Heart left ventricle (tissue), 13 donors: ENCODE results near the gene ECI1.

ENCODE experiments used
- CTCF ChIP-seq, 12 donors: fragments of 200-600 bp; sonication (generic) in 4 of 12; IDR thresholded peaks; one replicate each; pipeline versions ENCODE4 v1.5.0 to v1.8.0; 2018 to 2022; ENCODE audit warnings: antibody characterized with exemption in 12 of 12, mild to moderate bottlenecking in 5 of 12
- POLR2A ChIP-seq, 2 donors: fragments of 450-650 bp; IDR thresholded peaks; one replicate each; pipeline ENCODE4 v1.6.1; 2017; ENCODE audit warnings: antibody characterized with exemption in 2 of 2, mild to moderate bottlenecking in 2 of 2, moderate library complexity in 2 of 2
- donor health status: ischemic (EF 13 %, LVEDD 7.1; RV severe dilation, severe dysfunction).
- donor health status: DM: no; HTN: yes; CAD: no.
- donor health status: DM: no; HTN: no; CAD: no.
- donor health status: ischemic (EF 25% LVEDD 6.9; RV normal size, moderate dysfunction).
- donor health status: ischemic (EF 25% LVEDD 5.7; RV mildly dilated, moderate dysfunction).
- donor health status: ischemic (EF 35%, LVEDD 5.7; RV mildly dilated, moderate dysfunction).
- donor health status: nonischemic (EF 11% LVEDD 7.7; RV severe dilation, severe dysfunction).
- donor health status: DM: yes; HTN: yes; CAD: no.
- donor health status: PGD.
- donor health status: ischemic (EF 29% LVEDD 5.4; RV normal size, mild dysfunction).
- donor health status: nonischemic (EF 23%, LVEDD 6.1; RV moderate dilation, normal function).

GRCh38 chr16:2194166-2194834 lies 57.1 kb downstream of the ECI1 start:
- TF ChIP-seq CTCF (IDR thresholded peaks at IDR 0.05), result no peak
- no peak for TF ChIP-seq POLR2A (IDR thresholded peaks at IDR 0.05)
